Heart left ventricle (tissue), 16 donors: ENCODE results near the gene HMCN2. TPM values are rescaled to one million over a fixed set of nuclear protein-coding genes. Genes with fewer than 3 reads are reported as not detected.
A peak's percentile ranks its signal among the peaks of the same experiment; 100 is the strongest.

ENCODE experiments used
- ATAC-seq, 4 donors: fragments of 200-7000 bp; cut with Tn5 transposase; one replicate each; pipeline ENCODE4 v1.9.1; 2020 to 2022; ENCODE audit warnings: moderate library complexity in 4 of 4, mild to moderate bottlenecking in 3 of 4, moderate number of reproducible peaks in 1 of 4
- DNase-seq, 5 donors: peaks; one replicate each; pipeline ENCODE4 v3.0.0-alpha.2; 2020
- H3K27ac ChIP-seq, 12 donors: fragments of 200-600 bp; sonication (generic) in 4 of 12; one replicate each; pipeline versions ENCODE4 v1.5.0 to v1.8.0; 2016 to 2022; ENCODE audit warnings: mild to moderate bottlenecking in 2 of 12
- H3K27me3 ChIP-seq, 9 donors: fragments of 200-600 bp; sonication (generic) in 2 of 9; one replicate each; pipeline versions ENCODE4 v1.5.1 to v1.8.0; 2016 to 2022; ENCODE audit warnings: mild to moderate bottlenecking in 3 of 9
- H3K36me3 ChIP-seq, 9 donors: fragments of 200-600 bp; sonication (generic) in 2 of 9; one replicate each; pipeline versions ENCODE4 v1.5.0 to v1.8.0; 2018 to 2022; ENCODE audit warnings: mild to moderate bottlenecking in 2 of 9
- H3K4me1 ChIP-seq, 12 donors: fragments of 200-600 bp; sonication (generic) in 4 of 12; one replicate each; pipeline versions ENCODE4 v1.5.0 to v1.8.0; 2016 to 2022; ENCODE audit warnings: mild to moderate bottlenecking in 3 of 12
- H3K4me3 ChIP-seq, 12 donors: fragments of 200-600 bp; sonication (generic) in 4 of 12; one replicate each; pipeline versions ENCODE4 v1.5.0 to v1.8.0; 2017 to 2022; ENCODE audit warnings: mild to moderate bottlenecking in 9 of 12, moderate library complexity in 4 of 12
- H3K9me3 ChIP-seq, 12 donors: fragments of 200-600 bp; sonication (generic) in 4 of 12; one replicate each; pipeline versions ENCODE4 v1.5.0 to v1.8.0; 2016 to 2022; ENCODE audit warnings: mild to moderate bottlenecking in 1 of 12
- CTCF ChIP-seq, 12 donors: fragments of 200-600 bp; sonication (generic) in 4 of 12; IDR thresholded peaks; one replicate each; pipeline versions ENCODE4 v1.5.0 to v1.8.0; 2018 to 2022; ENCODE audit warnings: antibody characterized with exemption in 12 of 12, mild to moderate bottlenecking in 5 of 12
- POLR2A ChIP-seq, 2 donors: fragments of 450-650 bp; IDR thresholded peaks; one replicate each; pipeline ENCODE4 v1.6.1; 2017; ENCODE audit warnings: antibody characterized with exemption in 2 of 2, mild to moderate bottlenecking in 2 of 2, moderate library complexity in 2 of 2
- WGBS, 4 donors: extraction: QIAGEN DNeasy Blood & Tissue Kit in 2 of 4; methylation state at CpG; one replicate each; pipeline versions ENCODE4 v1.1.5 to v1.1.7; 2013 to 2018; 5-methylcytosine and 5-hydroxymethylcytosine counted together
- intact Hi-C, 10 donors: fragments of 100-400 bp; cut with DNase I; formaldehyde crosslinking; loops; one replicate each; pipeline versions ENCODE4 v1.11.1 to v1.14.2; 2022
- long read RNA-seq, 3 donors: library from polyadenylated mRNA; unstranded; transcript quantifications; one replicate each; pipeline ENCODE4 v2.0.0, GENCODE V29; 2020 to 2021
- polyA plus RNA-seq, 2 donors: library from polyadenylated mRNA; stranded (reverse); fragments of 200-250 nt; gene quantifications; one replicate each; pipeline ENCODE4 v1.2.3, GENCODE V29; 2013
- total RNA-seq, 9 donors: library from RNA; depleted of rRNA in 2 of 9; stranded (reverse); fragments of >200 nt in 2 of 9; fragmentation: NEBNext Ultra II Directional in 3 of 9; extraction: Animal tissue kit (Norgen Biotek cat#: 25700) in 3 of 9; gene quantifications; one replicate each; pipeline versions ENCODE4 v1.1.0 to v1.2.4, GENCODE V29; 2016 to 2023
- donor health status: ischemic (EF 13 %, LVEDD 7.1; RV severe dilation, severe dysfunction).
- donor health status: healthy with polysubstance abuse.
- donor health status: DM: no; HTN: yes; CAD: no.
- donor health status: DM: no; HTN: no; CAD: no.
- donor health status: ischemic (EF 25% LVEDD 6.9; RV normal size, moderate dysfunction).
- donor health status: ischemic (EF 25% LVEDD 5.7; RV mildly dilated, moderate dysfunction).
- donor health status: healthy.
- donor health status: DM: yes; HTN: yes; CAD: no.
- donor health status: ischemic (EF 35%, LVEDD 5.7; RV mildly dilated, moderate dysfunction).
- donor health status: nonischemic (EF 11% LVEDD 7.7; RV severe dilation, severe dysfunction).
- donor health status: DM: yes; HTN: yes; CAD: no.
- donor health status: PGD.
- donor health status: ischemic (EF 29% LVEDD 5.4; RV normal size, mild dysfunction).
- donor health status: nonischemic (EF 23%, LVEDD 6.1; RV moderate dilation, normal function).

Gene HMCN2
- 10 to 100 TPM in 1 of 9 donors, 1 to 10 TPM in 8; 2.3 to 10.4 (median 3.8) TPM for total RNA-seq
- 1 to 10 TPM; 4.3 to 4.4 TPM for polyA plus RNA-seq
- long read RNA-seq, donor 1, partial matches to known transcripts: 2 of 7 reads
- long read RNA-seq, donor 1, other reads (novel, unspliced or antisense): 5 of 7 reads
- long read RNA-seq, donor 2, partial matches to known transcripts: 2 of 3 reads
- long read RNA-seq, donor 2, other reads (novel, unspliced or antisense): 1 of 3 reads
- long read RNA-seq, donor 3, partial matches to known transcripts: 4 of 7 reads
- long read RNA-seq, donor 3, other reads (novel, unspliced or antisense): 3 of 7 reads

GRCh38 chr9:130265431-130266235 lies at the start of gene HMCN2:
HMCN2 (plus strand) TSS chr9:130265760; CDS start chr9:130265879, 119 bp downstream.
- TF ChIP-seq POLR2A (IDR thresholded peaks at IDR 0.05): no peak
- no peak for TF ChIP-seq CTCF (IDR thresholded peaks at IDR 0.05)
- WGBS, 4 donors: 0 to 3% (median 1%) methylated on average over 23 to 88 of the region's 89 CpGs
- peaks cover 0 to 56% (median 15%) of the 10 kb centered on the region in 12 donors for H3K4me1 ChIP-seq
- H3K27ac ChIP-seq: peak within 1 kb of the TSS in 8 of 12 donors; percentile 33 to 84 (median 58)
- peak in 4 of 5 donors; percentile 48 to 70 (median 66) for DNase-seq
- peak in 3 of 4 donors; percentile 58 to 69 (median 64) for ATAC-seq
- intact Hi-C loops: loop anchor here in 5 of 10 donors (5.0 to 10.0 kb wide), 3 partner anchors 57 to 77 kb away; no protein-coding TSS in a partner anchor
- H3K36me3 ChIP-seq: no peaks in the 10 kb centered on the region
- no peaks in the 10 kb centered on the region for H3K9me3 ChIP-seq
- peaks cover 7 to 53% (median 33%) of the 10 kb centered on the region in 9 donors for H3K27me3 ChIP-seq
- H3K4me3 ChIP-seq: peak within 1 kb of the TSS; percentile 13 to 63 (median 47)

GRCh38 chr9:130217838-130218237 lies 47.7 kb upstream of the HMCN2 start:
- Histone ChIP-seq H3K36me3 (no peaks in the 10 kb centered on the region), H3K4me1 (peaks cover 0 to 9% (median 0%) of the 10 kb centered on the region in 12 donors), H3K9me3 (no peaks in the 10 kb centered on the region), H3K4me3 (no peak overlapping the region), H3K27me3 (no peaks in the 10 kb centered on the region), H3K27ac (no peak overlapping the region)
- DNase-seq: peak in 1 of 5 donors; percentile 19
- 82 to 93% (median 92%) methylated on average over 10 of the region's 10 CpGs for WGBS, 4 donors
- intact Hi-C loops: no loop called here
- no peak for ATAC-seq
- no peak for TF ChIP-seq CTCF (IDR thresholded peaks at IDR 0.05)
- TF ChIP-seq POLR2A (IDR thresholded peaks at IDR 0.05): no peak

GRCh38 chr9:130219661-130220096 lies 45.9 kb upstream of the HMCN2 start:
- 72 to 83% (median 78%) methylated on average over 11 to 16 of the region's 16 CpGs for WGBS, 4 donors
- intact Hi-C loops: no loop called here
- DNase-seq (peak in 1 of 5 donors; percentile 58), ATAC-seq (peak in 1 of 4 donors; percentile 19)
- no peaks in the 10 kb centered on the region for H3K36me3 ChIP-seq
- peaks cover 0 to 9% (median 0%) of the 10 kb centered on the region in 12 donors for H3K4me1 ChIP-seq
- H3K27me3 ChIP-seq: no peaks in the 10 kb centered on the region
- TF ChIP-seq CTCF (IDR thresholded peaks at IDR 0.05) (no peak), POLR2A (IDR thresholded peaks at IDR 0.05) (no peak)
- peak overlapping the region in 1 of 12 donors; percentile 75 for H3K27ac ChIP-seq
- H3K9me3 ChIP-seq: no peaks in the 10 kb centered on the region
- H3K4me3 ChIP-seq: no peak overlapping the region

GRCh38 chr9:130220352-130220751 lies 45.2 kb upstream of the HMCN2 start:
- 34 to 36% (median 36%) methylated on average over 9 of the region's 9 CpGs for WGBS, 4 donors
- TF ChIP-seq CTCF (IDR thresholded peaks at IDR 0.05): peak in 2 of 12 donors; percentile 22 to 31
- no peak for TF ChIP-seq POLR2A (IDR thresholded peaks at IDR 0.05)
- H3K4me1 ChIP-seq: peaks cover 0 to 9% (median 0%) of the 10 kb centered on the region in 12 donors
- no peaks in the 10 kb centered on the region for H3K9me3 ChIP-seq
- no peaks in the 10 kb centered on the region for H3K27me3 ChIP-seq
- no peaks in the 10 kb centered on the region for H3K36me3 ChIP-seq
- no peak overlapping the region for H3K4me3 ChIP-seq
- intact Hi-C loops: no loop called here
- peak in 2 of 5 donors; percentile 35 to 38 for DNase-seq
- peak overlapping the region in 1 of 12 donors; percentile 75 for H3K27ac ChIP-seq
- peak in 3 of 4 donors; percentile 35 to 65 (median 58) for ATAC-seq
